Measurements from ENCODE around the gene GOLPH3L. TPM values are rescaled to one million over a fixed set of nuclear protein-coding genes. Genes with fewer than 3 reads are reported as not detected.
A peak's percentile ranks its signal among the peaks of the same experiment; 100 is the strongest.

Gene GOLPH3L
- total and polyA plus RNA-seq, 2 of the 13 experiments (the other 11 are each of a cell fraction or from before 2014, with no cell fraction given): 8.2 to 12.8 TPM

GRCh38 chr1:150613061-150613920 lies 83.7 kb downstream of the GOLPH3L start (continued):
- TF ChIP-seq, protein P1, sequence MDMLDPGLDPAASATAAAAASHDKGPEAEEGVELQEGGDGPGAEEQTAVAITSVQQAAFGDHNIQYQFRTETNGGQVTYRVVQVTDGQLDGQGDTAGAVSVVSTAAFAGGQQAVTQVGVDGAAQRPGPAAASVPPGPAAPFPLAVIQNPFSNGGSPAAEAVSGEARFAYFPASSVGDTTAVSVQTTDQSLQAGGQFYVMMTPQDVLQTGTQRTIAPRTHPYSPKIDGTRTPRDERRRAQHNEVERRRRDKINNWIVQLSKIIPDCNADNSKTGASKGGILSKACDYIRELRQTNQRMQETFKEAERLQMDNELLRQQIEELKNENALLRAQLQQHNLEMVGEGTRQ (IDR thresholded peaks at IDR 0.05; ENCODE audit: low read depth, low read length): no peak
- TF ChIP-seq, protein P1 (CRISPR knock-in tag; IDR thresholded peaks at IDR 0.05; ENCODE audit: borderline replicate concordance): no peak
- no peak for TF ChIP-seq SRF (IDR thresholded peaks at IDR 0.05; ENCODE audit: low read depth, low read length)
- TF ChIP-seq ZNF670 (CRISPR knock-in tag; IDR thresholded peaks at IDR 0.05; ENCODE audit: borderline replicate concordance): no peak
- TF ChIP-seq PAF1 (CRISPR knock-in tag; IDR thresholded peaks at IDR 0.05): 0 out of 2 replicates have a peak, but pooled peaks have one; percentile 23
- TF ChIP-seq REST (IDR thresholded peaks at IDR 0.05; ENCODE audit: borderline replicate concordance in 1 of 2, low read depth in 1 of 2, low read length in 2 of 2): no peak
- TF ChIP-seq, protein P2, sequence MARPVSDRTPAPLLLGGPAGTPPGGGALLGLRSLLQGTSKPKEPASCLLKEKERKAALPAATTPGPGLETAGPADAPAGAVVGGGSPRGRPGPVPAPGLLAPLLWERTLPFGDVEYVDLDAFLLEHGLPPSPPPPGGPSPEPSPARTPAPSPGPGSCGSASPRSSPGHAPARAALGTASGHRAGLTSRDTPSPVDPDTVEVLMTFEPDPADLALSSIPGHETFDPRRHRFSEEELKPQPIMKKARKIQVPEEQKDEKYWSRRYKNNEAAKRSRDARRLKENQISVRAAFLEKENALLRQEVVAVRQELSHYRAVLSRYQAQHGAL (CRISPR knock-in tag; IDR thresholded peaks at IDR 0.05; ENCODE audit: not compliant biosample characterization): no peak
- no peak for TF ChIP-seq ZSCAN12 (CRISPR knock-in tag; IDR thresholded peaks at IDR 0.05)
- no peak for TF ChIP-seq ZNF678 (CRISPR knock-in tag; IDR thresholded peaks at IDR 0.05)
- TF ChIP-seq, protein P3, sequence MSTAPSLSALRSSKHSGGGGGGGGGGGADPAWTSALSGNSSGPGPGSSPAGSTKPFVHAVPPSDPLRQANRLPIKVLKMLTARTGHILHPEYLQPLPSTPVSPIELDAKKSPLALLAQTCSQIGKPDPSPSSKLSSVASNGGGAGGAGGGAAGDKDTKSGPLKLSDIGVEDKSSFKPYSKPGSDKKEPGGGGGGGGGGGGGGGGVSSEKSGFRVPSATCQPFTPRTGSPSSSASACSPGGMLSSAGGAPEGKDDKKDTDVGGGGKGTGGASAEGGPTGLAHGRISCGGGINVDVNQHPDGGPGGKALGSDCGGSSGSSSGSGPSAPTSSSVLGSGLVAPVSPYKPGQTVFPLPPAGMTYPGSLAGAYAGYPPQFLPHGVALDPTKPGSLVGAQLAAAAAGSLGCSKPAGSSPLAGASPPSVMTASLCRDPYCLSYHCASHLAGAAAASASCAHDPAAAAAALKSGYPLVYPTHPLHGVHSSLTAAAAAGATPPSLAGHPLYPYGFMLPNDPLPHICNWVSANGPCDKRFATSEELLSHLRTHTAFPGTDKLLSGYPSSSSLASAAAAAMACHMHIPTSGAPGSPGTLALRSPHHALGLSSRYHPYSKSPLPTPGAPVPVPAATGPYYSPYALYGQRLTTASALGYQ (CRISPR knock-in tag; IDR thresholded peaks at IDR 0.05): no peak
- peak; percentile 62; the same call in 1 of the 2 replicates for TF ChIP-seq JUNB (CRISPR knock-in tag; IDR thresholded peaks at IDR 0.05; ENCODE audit: borderline replicate concordance)
- TF ChIP-seq, protein P4, sequence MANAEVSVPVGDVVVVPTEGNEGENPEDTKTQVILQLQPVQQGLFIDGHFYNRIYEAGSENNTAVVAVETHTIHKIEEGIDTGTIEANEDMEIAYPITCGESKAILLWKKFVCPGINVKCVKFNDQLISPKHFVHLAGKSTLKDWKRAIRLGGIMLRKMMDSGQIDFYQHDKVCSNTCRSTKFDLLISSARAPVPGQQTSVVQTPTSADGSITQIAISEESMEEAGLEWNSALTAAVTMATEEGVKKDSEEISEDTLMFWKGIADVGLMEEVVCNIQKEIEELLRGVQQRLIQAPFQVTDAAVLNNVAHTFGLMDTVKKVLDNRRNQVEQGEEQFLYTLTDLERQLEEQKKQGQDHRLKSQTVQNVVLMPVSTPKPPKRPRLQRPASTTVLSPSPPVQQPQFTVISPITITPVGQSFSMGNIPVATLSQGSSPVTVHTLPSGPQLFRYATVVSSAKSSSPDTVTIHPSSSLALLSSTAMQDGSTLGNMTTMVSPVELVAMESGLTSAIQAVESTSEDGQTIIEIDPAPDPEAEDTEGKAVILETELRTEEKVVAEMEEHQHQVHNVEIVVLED (CRISPR knock-in tag; IDR thresholded peaks at IDR 0.05; ENCODE audit: borderline replicate concordance): no peak
- peak; percentile 93 for TF ChIP-seq FOSL2 (CRISPR knock-in tag; IDR thresholded peaks at IDR 0.05)
- no peak for TF ChIP-seq ZBTB10 (CRISPR knock-in tag; IDR thresholded peaks at IDR 0.05; ENCODE audit: borderline replicate concordance)
